ENCODE results near the gene JAK1. TPM values are rescaled to one million over a fixed set of nuclear protein-coding genes. Genes with fewer than 3 reads are reported as not detected.

Gene JAK1
- total RNA-seq, 2 donors from 2014 or later, result 22.9 to 23.2 TPM

DNA sequence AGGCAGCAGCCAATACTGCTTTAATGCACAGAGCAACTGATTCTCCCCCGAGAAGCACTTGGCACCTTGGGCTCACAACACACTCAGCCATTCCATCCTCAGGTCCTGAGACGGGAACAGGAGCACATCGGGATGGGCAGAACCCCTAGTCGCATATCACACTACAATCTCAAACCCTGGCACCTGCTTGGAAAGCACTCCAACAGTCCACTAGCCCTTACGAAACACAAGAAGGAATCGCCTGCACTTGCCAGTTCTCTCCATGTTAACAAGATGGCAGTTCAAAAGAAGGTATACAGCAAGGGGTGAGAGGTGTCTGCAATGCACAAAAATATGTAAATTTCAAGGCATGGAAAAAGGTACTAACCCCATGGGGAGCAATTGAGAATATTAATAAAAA, 21.4 kb downstream of the JAK1 start:
- no peak overlapping the region for H3K27ac ChIP-seq (ENCODE audit: low read depth, low read length)
- H3K9me3 ChIP-seq (ENCODE audit: control insufficient read depth, low read length), result no peaks in the 10 kb centered on the region
- H3K27me3 Mint-ChIP-seq (ENCODE audit: insufficient read depth), result no peaks in the 10 kb centered on the region
- no peaks in the 10 kb centered on the region for H3K27me3 ChIP-seq (ENCODE audit: control insufficient read depth, insufficient read depth, low read length, poor library complexity, severe bottlenecking)
- no peaks in the 10 kb centered on the region for H3K36me3 Mint-ChIP-seq (ENCODE audit: low read depth)
- TF ChIP-seq, protein P1, sequence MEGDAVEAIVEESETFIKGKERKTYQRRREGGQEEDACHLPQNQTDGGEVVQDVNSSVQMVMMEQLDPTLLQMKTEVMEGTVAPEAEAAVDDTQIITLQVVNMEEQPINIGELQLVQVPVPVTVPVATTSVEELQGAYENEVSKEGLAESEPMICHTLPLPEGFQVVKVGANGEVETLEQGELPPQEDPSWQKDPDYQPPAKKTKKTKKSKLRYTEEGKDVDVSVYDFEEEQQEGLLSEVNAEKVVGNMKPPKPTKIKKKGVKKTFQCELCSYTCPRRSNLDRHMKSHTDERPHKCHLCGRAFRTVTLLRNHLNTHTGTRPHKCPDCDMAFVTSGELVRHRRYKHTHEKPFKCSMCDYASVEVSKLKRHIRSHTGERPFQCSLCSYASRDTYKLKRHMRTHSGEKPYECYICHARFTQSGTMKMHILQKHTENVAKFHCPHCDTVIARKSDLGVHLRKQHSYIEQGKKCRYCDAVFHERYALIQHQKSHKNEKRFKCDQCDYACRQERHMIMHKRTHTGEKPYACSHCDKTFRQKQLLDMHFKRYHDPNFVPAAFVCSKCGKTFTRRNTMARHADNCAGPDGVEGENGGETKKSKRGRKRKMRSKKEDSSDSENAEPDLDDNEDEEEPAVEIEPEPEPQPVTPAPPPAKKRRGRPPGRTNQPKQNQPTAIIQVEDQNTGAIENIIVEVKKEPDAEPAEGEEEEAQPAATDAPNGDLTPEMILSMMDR (conservative IDR thresholded peaks at IDR 0.05), result no peak
- no peaks in the 10 kb centered on the region for H3K9me3 Mint-ChIP-seq
- H3K4me3 Mint-ChIP-seq, result no peak overlapping the region
- H3K36me3 ChIP-seq (ENCODE audit: control insufficient read depth, insufficient read depth, low read length), result no peaks in the 10 kb centered on the region
- WGBS, 2 experiments (ENCODE audit: insufficient coverage in 1 of 2, insufficient read length in 1 of 2), result 93 to 95% methylated on average over 4 to 6 of the region's 6 CpGs
- no peak for DNase-seq
- no peak overlapping the region for H3K9ac ChIP-seq (ENCODE audit: extremely low read depth, low read length, poor library complexity, severe bottlenecking)
- H3K4me1 Mint-ChIP-seq, result peaks cover 12% of the 10 kb centered on the region
- no peak overlapping the region for H3K27ac Mint-ChIP-seq
- no peaks in the 10 kb centered on the region for H3K4me1 ChIP-seq (ENCODE audit: control insufficient read depth, insufficient read depth, low read length)
- no peak overlapping the region for H3K4me3 ChIP-seq (ENCODE audit: low read length)

DNA sequence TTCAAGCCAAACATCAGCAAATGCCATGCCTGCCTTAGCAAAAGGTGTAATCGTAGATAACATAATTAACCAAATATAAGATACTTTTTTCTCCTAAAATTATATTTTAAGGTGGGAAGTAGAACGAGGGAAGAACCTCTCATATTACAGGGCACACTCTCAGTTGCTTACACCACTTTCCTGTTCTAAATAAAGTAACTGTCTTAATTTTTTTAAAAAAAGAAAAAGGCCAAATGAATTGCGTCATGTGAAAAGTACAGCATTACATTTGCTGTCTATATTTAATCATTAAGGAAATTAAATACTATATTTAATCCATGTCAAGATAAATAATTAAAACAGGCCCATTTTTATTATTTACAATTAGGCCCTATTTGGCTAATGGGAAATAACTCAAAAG, 23.7 kb downstream of the JAK1 start:
- H3K4me3 Mint-ChIP-seq, result no peak overlapping the region
- no peak for DNase-seq
- H3K36me3 ChIP-seq (ENCODE audit: control insufficient read depth, insufficient read depth, low read length), result no peaks in the 10 kb centered on the region
- 100% methylated on average over 1 of the region's 3 CpGs; no CpG with 5 or more reads in 1 of the 2 experiments for WGBS, 2 experiments (ENCODE audit: insufficient coverage in 1 of 2, insufficient read length in 1 of 2)
- H3K9ac ChIP-seq (ENCODE audit: extremely low read depth, low read length, poor library complexity, severe bottlenecking), result no peak overlapping the region
- H3K4me3 ChIP-seq (ENCODE audit: low read length), result no peak overlapping the region
- TF ChIP-seq, protein P1 (conservative IDR thresholded peaks at IDR 0.05), result no peak
- no peaks in the 10 kb centered on the region for H3K9me3 Mint-ChIP-seq
- H3K9me3 ChIP-seq (ENCODE audit: control insufficient read depth, low read length), result no peaks in the 10 kb centered on the region
- no peaks in the 10 kb centered on the region for H3K4me1 Mint-ChIP-seq
- no peak overlapping the region for H3K27ac ChIP-seq (ENCODE audit: low read depth, low read length)
- H3K4me1 ChIP-seq (ENCODE audit: control insufficient read depth, insufficient read depth, low read length), result no peaks in the 10 kb centered on the region
- no peaks in the 10 kb centered on the region for H3K36me3 Mint-ChIP-seq (ENCODE audit: low read depth)
- no peaks in the 10 kb centered on the region for H3K27me3 ChIP-seq (ENCODE audit: control insufficient read depth, insufficient read depth, low read length, poor library complexity, severe bottlenecking)
- H3K27ac Mint-ChIP-seq, result no peak overlapping the region
- H3K27me3 Mint-ChIP-seq (ENCODE audit: insufficient read depth), result no peaks in the 10 kb centered on the region

DNA sequence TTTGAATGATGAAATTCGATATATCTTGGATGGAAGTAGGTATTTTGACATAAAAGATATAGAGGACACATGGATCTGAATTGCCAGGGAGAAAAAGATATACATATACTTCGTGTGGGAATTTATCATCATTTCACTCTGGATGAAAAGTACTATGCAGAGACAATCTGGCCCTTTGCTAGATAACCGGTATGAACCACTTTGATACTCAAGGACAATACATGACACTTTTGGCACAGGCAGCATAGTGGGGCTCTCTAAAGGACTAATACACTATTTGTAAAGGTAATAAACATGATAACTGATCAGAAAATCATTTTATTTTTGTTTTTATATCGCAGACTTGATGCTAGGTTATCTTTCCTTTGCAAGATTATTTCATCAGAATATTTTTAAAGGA, 24.2 kb downstream of the JAK1 start:
- Mint-ChIP-seq H3K36me3 (ENCODE audit: low read depth) (no peaks in the 10 kb centered on the region), H3K4me1 (no peaks in the 10 kb centered on the region), H3K27me3 (ENCODE audit: insufficient read depth) (no peaks in the 10 kb centered on the region), H3K9me3 (no peaks in the 10 kb centered on the region), H3K4me3 (no peak overlapping the region), H3K27ac (no peak overlapping the region)
- no peak overlapping the region for H3K9ac ChIP-seq (ENCODE audit: extremely low read depth, low read length, poor library complexity, severe bottlenecking)
- H3K9me3 ChIP-seq (ENCODE audit: control insufficient read depth, low read length), result no peaks in the 10 kb centered on the region
- no peak overlapping the region for H3K27ac ChIP-seq (ENCODE audit: low read depth, low read length)
- TF ChIP-seq, protein P1 (conservative IDR thresholded peaks at IDR 0.05), result no peak
- H3K4me3 ChIP-seq (ENCODE audit: low read length), result no peak overlapping the region
- H3K27me3 ChIP-seq (ENCODE audit: control insufficient read depth, insufficient read depth, low read length, poor library complexity, severe bottlenecking), result no peaks in the 10 kb centered on the region
- H3K4me1 ChIP-seq (ENCODE audit: control insufficient read depth, insufficient read depth, low read length), result no peaks in the 10 kb centered on the region
- WGBS, 2 experiments (ENCODE audit: insufficient coverage in 1 of 2, insufficient read length in 1 of 2), result 92 to 100% methylated on average over 3 to 4 of the region's 4 CpGs
- no peak for DNase-seq
- H3K36me3 ChIP-seq (ENCODE audit: control insufficient read depth, insufficient read depth, low read length), result no peaks in the 10 kb centered on the region
